ENCODE data around the gene OR5D14.

GRCh38 chr11:55793321-55793720 is 2.0 kb upstream of the OR5D14 start:
- TF ChIP-seq SOX6 (IDR thresholded peaks at IDR 0.05) (no peak), SOX6 (CRISPR knock-in tag; IDR thresholded peaks at IDR 0.05) (no peak), CBX1 (IDR thresholded peaks at IDR 0.05; ENCODE audit: low read depth) (no peak), CTCF (CRISPR knock-in tag; IDR thresholded peaks at IDR 0.05) (no peak), CHCHD3 (CRISPR knock-in tag; IDR thresholded peaks at IDR 0.05) (no peak), STAT6 (CRISPR knock-in tag; IDR thresholded peaks at IDR 0.05; ENCODE audit: borderline replicate concordance) (no peak), ZNF224 (CRISPR knock-in tag; IDR thresholded peaks at IDR 0.05) (no peak), JUN (CRISPR knock-in tag; IDR thresholded peaks at IDR 0.05) (no peak), DNMT1 (CRISPR knock-in tag; IDR thresholded peaks at IDR 0.05) (no peak), REST (IDR thresholded peaks at IDR 0.05; ENCODE audit: borderline replicate concordance in 1 of 2, low read depth in 1 of 2, low read length in 2 of 2) (no peak)

Data from HepG2 (cell line).